GM12801 (cell line): ENCODE data around the gene SCP2.

ENCODE experiments used
- CTCF ChIP-seq: IDR thresholded peaks from one replicate; pipeline ENCODE4 v1.5.1; 2011; ENCODE audit warnings: control low read depth; ENCODE audit not compliant: insufficient read length; ENCODE audit errors: extremely low read depth

The SCP2 gene

GRCh38 chr1:53061859-53062707 lies 135.0 kb downstream of the SCP2 start, which contains the start of gene PODN:
Gene PODN, plus strand, starts transcription at chr1:53062213. Its CDS starts 7,643 bp downstream, at chr1:53069856.
- TF ChIP-seq CTCF: no peak

- no peak for TF ChIP-seq CTCF
These were observed 135.9 kb downstream of the SCP2 start for GRCh38 chr1:53062708-53063591.

GRCh38 chr1:53063744-53064515 lies 136.9 kb downstream of the SCP2 start:
- TF ChIP-seq CTCF: no peak

- TF ChIP-seq CTCF: no peak
These were observed 138.3 kb downstream of the SCP2 start for GRCh38 chr1:53065391-53065790.

- no peak for TF ChIP-seq CTCF
These were observed 139.4 kb downstream of the SCP2 start for GRCh38 chr1:53066488-53066887.

- no peak for TF ChIP-seq CTCF
These were observed 140.0 kb downstream of the SCP2 start for GRCh38 chr1:53066891-53067738.
